ENCODE data around the gene VIPR2.

- TF ChIP-seq MAZ (IDR thresholded peaks at IDR 0.05; ENCODE audit: borderline replicate concordance, low read depth, low read length), result no peak
- no peak for TF ChIP-seq MAZ (CRISPR knock-in tag; IDR thresholded peaks at IDR 0.05; ENCODE audit: low read depth)
- TF ChIP-seq ZNF510 (CRISPR knock-in tag; IDR thresholded peaks at IDR 0.05; ENCODE audit: low read depth), result no peak
- no peak for TF ChIP-seq MED8 (CRISPR knock-in tag; IDR thresholded peaks at IDR 0.05; ENCODE audit: insufficient replicate concordance)
- TF ChIP-seq, protein P1, sequence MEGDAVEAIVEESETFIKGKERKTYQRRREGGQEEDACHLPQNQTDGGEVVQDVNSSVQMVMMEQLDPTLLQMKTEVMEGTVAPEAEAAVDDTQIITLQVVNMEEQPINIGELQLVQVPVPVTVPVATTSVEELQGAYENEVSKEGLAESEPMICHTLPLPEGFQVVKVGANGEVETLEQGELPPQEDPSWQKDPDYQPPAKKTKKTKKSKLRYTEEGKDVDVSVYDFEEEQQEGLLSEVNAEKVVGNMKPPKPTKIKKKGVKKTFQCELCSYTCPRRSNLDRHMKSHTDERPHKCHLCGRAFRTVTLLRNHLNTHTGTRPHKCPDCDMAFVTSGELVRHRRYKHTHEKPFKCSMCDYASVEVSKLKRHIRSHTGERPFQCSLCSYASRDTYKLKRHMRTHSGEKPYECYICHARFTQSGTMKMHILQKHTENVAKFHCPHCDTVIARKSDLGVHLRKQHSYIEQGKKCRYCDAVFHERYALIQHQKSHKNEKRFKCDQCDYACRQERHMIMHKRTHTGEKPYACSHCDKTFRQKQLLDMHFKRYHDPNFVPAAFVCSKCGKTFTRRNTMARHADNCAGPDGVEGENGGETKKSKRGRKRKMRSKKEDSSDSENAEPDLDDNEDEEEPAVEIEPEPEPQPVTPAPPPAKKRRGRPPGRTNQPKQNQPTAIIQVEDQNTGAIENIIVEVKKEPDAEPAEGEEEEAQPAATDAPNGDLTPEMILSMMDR (CRISPR knock-in tag; IDR thresholded peaks at IDR 0.05), result no peak
- no peak for TF ChIP-seq TCF7 (IDR thresholded peaks at IDR 0.05; ENCODE audit: low read depth)
- no peak for TF ChIP-seq PHF20 (CRISPR knock-in tag; IDR thresholded peaks at IDR 0.05)
- TF ChIP-seq HDAC1 (CRISPR knock-in tag; IDR thresholded peaks at IDR 0.05), result no peak
These were observed 94.0 kb downstream of the VIPR2 start for GRCh38 chr7:159050704-159051103.
